ENCODE data around the gene CLDN20.
"Not testable (repeated sequence)": the region's sequence is repeated elsewhere in the genome, so short reads cannot be mapped to it uniquely, and the experiment has no call there.

CLDN20 gene, protein sequence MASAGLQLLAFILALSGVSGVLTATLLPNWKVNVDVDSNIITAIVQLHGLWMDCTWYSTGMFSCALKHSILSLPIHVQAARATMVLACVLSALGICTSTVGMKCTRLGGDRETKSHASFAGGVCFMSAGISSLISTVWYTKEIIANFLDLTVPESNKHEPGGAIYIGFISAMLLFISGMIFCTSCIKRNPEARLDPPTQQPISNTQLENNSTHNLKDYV

DNA sequence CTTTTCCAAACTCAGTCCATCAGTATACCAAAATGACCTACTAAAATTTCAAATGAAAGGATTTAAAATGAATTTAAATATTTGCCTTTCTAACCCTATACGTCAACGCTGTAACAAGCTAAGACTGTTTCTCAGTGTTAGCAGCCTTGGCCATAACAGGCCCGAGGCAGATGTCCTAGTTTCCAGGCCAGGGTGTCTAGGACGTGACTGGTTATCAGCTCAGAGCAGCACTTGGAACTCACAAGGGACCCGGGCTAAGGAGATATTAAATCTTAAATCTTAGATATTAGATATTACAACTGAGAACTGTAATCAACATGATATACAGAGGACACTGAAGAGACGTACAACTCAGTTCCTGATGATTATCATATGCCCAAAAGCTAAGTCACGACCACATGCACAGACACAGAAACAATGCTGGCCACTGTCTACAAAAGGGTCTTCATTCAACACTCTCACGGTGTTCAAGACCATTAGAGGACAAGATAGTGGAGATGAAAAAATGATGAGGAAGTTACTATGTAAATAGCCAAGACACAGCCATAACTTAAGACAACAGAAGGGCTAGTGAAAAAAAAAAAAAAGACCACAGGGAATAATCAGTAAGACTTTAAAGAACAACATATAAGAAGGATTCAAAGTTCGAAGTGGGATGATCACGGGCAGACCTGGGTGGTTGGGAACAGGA lies at the start of gene CLDN20:
TSS of gene CLDN20 (plus strand) at position 641 of the 691 bp plus-strand sequence. CDS start 11,707 bp downstream, outside the sequence.
- DNase-seq (ENCODE audit: low read depth, low spot score): no peak

DNA sequence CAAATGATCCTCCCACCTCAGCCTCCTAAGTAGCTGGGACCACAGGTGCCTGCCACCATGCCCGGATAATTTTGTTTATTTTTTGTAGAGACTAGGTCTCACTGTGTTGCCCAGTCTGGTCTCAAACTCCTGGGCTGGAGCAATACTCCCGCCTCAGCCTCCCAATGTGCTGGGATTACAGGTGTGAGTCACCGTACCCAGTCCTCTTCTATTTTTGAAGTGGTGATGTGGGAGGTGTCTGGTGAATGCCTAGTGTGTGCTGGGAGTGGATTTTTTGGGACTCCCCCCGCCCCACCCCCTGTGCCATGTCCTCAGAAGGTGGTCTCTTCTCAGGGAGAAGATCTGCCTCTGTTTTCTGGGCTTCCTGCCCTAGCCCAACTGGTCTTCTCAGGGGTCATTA lies 47.9 kb upstream of the CLDN20 start:
- no peak for DNase-seq (ENCODE audit: low read depth, low spot score)

DNA sequence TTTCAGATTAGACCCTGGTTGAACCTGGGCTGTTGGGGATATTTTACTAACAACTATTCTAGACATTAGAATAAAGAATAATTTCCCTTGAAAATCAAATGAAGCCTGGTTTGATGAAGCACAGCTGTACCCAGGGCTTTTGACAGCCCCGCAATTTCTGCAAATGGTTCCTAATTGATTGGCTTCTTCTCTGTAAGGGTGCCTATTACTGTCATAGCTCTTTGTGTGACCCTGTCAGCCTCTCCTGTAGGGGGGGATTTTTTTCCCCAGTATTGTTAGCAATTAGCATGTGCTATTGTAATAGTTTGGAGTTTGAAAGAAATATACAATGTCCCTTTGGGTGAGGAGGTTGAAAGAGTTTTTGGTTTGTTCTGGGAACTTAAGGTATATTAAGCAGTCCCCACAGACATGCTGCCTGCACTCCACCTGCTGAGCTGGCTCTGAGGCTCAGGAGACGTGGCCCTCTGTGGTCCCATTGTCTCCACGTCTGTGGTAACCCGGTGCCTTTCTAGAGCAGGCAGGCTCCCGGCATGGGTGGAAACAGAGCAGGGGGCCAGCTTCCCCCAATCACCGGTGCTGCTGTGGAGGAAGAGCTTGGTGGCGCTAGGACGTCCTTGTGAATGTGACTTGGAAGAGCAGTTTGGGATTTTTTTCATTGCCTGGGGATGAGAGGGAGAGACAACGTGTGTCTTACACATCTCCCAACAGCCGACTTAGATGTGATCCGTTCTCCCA lies 47.3 kb upstream of the CLDN20 start:
- no peak for DNase-seq (ENCODE audit: low read depth, low spot score)

DNA sequence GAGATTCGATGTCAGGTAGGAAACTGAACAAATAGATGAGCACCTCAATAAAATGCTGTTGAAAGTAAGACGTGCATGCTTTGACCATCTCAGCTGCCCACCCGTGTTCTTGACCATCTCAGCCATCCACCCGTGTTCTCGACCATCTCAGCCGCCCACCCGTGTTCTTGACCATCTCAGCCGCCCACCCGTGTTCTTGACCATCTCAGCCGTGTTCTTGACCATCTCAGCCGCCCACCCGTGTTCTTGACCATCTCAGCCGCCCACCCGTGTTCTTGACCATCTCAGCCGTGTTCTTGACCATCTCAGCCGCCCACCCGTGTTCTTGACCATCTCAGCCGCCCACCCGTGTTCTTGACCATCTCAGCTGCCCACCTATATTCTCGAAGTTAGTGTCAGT lies 45.1 kb upstream of the CLDN20 start:
- DNase-seq (ENCODE audit: low read depth, low spot score): not testable (repeated sequence)

DNA sequence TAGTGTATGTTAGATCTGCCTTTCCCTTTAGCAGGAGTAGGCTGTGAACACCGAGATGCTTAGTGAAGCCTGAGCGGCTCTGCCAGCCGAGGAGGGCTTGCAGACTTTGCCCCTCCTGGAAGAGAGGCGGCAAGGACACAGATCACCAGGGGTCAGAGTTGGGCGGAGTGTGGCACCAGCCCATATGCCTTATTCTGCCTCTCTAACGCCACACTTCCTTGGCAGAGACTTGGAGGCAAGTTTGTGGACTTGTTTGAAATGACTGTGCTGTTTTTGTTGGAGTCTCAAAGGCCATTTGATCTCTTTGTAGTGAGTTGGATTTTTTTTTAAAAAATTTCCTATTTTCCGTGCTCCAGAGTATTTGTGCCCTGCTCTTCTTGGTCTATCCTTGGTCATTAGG lies 44.5 kb upstream of the CLDN20 start:
- no peak for DNase-seq (ENCODE audit: low read depth, low spot score)

DNA sequence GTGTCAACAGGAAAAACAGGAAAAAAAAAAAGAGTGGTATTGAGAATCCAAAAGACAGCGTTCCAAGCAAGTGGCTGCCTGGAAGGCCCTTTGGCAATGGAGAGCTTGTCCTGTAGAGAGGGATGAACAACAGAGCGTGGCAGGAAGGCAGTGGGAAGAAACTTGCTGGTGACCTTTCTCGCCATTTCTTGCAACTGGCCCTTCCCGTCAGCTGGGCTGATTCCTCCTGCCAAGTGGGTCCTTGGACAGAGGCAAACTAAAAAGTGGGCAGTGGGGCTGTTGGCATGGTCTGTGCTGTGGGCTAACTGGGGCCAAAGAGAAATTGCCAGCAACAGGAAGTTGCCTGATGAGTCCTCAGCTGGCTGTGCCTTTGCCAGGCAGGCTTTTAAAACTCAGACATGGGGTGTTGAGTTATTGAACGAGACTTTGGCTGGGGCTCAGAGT lies 43.9 kb upstream of the CLDN20 start:
- no peak for DNase-seq (ENCODE audit: low read depth, low spot score)

DNA sequence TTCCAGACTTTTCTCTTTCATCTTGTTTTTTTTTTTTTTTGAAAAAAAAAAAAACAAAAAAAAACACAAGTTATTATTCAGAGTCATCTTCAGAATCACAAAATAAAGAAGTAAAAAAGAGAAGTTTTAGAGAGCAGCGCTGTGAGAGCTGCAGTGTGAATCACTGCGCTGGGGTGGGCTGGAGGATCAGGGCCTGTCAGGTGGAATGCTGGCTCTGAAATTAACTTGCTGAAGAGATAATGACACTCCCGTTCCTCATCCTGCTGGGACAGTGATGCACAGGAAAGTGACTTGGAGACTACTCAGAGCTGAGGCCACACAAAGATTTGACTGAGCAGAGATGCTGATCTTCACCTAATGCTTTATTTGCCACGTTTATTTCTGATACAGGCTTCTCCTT lies 42.7 kb upstream of the CLDN20 start:
- no peak for DNase-seq (ENCODE audit: low read depth, low spot score)

DNA sequence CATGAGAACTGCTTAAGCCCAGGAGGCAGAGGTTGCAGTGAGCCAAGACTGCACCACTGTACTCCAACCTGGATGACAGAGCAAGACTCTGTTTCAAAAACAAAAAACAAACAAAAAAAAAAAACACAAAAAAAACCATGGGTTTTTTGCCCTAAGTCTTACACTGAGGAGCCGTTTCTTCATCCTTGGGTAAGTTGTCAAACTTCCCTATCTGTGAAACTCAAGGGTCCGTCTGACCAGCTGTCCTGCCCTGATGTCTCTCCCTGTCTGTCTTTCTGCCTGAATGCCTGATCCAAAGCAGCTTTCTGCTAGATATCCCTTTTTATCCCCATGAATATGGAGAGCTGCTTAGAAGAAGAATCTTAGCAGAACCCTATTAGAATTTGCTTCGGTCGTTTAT lies 41.3 kb upstream of the CLDN20 start:
- no peak for DNase-seq (ENCODE audit: low read depth, low spot score)

DNA sequence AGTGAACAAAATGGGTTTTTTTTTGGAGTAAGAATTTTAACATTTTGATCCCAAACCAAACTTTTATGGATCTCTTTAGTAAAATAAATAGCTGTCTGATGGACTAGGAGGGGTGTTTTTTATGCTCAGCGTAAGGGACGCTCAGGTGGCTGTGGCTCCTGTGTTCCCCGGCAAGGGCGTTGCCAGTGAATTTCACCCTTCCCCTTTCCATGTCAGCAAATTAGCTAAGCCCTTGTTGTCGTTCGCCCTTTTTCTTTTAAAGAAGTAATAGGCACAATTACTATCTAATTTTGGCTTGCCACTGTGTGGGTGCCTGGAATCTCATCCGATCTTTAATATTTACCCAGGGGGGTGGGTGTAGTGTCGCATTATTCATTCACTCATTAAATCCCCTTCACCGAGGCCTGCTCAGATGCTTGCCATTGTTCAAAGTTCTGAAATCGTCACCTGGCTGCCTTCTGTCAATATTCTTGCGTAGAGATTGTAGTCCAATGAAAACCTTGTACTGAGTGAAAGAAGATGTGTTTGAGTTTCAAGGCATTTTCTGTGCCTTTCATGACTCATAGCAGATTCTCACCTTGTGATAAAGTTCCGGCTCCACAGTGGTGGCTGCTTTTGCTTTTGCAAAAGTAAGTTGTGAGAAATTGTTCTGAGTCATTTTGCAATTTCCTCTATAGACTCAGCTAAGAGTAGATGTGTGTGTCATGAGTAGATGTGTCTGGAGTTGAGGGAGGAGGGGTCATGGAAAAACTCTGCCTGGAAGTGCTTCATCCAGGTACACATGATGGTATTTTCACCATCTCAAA lies 40.0 kb upstream of the CLDN20 start:
- peak; percentile 31 for DNase-seq (ENCODE audit: low read depth, low spot score)

DNA sequence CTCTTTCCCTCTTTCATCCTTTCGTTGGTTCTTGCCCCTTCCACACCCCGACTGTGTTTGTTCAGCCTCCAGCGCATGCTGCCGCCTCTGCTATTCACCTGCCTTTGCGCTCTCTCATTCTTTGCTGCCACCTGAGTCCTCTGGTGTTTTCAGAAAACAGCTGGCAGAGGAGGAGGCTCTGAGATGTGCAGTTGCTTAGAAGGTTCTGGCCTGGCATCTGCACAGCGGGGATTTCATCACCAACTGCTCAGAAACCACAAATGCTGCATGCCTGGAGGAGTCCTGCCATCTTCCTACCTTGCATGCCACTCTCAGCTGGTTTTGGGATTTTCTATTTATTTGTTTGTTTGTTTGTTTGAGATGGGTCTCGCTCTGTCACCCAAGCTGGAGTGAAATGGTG lies 39.2 kb upstream of the CLDN20 start:
- no peak for DNase-seq (ENCODE audit: low read depth, low spot score)

DNA sequence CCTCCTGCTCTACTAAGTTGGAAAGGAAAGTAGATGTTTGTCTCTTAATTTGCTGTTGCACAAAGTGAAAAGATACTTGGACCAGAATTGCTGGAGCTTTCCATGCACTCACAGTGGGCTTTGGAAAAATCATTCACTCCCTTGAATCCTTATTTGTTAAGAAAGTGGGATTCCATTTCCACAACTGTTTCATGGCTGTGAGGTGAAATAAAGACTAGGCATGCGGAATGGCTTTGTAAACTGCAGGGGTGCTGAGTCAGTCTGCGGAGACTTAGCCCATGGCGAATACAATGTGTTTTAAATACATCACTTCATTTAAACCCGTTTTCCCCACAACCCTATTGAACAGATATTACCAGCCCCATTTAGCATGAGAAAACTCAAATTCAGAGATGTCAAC lies 36.8 kb upstream of the CLDN20 start:
- no peak for DNase-seq (ENCODE audit: low read depth, low spot score)

DNA sequence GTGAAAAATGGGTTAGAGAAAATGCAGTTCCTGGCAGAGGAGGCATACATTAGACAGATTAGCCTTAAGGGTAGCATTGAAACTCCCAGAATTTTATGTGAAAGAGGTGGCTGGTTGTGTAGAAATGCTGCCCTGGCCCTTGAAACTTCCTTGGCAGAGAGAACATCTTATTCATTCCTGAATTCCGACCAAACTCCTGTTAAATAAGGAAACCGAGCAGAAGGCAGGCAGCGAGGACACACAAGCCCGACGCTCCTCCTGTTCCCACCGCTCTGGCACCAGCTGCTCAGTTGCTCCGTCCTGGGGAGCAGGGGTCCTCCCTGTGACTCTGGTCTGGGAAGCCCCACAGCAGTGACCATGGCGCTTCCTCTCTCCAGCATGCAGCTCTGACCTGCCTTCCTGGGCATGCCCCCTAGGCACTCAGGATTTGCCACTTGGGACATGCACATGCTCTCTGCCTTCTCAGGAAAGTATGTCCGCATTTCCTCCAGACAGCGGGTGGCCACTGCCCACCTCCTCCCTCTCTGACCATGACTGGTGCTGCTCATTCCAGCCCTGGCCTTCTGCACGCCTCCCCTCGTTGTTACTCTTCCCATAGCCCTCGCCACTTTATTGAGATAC lies 35.2 kb upstream of the CLDN20 start:
- DNase-seq (ENCODE audit: low read depth, low spot score): no peak

DNA sequence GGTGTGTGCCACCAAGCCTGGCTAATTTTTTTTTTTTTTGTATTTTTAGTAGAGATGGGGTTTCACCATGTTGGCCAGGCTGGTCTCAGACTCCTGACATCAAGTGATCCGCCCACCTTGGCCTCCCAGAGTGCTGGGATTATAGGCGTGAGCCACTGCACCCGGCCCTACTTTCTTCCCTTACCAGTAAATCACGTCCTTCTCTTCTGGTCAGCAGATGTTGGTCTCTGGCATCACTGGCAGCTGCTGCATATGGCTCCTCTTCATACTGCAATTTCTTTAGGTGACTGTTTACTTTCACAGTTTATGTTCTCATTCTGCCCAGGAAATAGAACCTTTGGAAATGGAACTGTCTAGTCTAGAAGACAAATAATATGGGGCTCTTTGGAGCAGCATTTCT lies 32.8 kb upstream of the CLDN20 start:
- not testable (repeated sequence) for DNase-seq (ENCODE audit: low read depth, low spot score)

DNA sequence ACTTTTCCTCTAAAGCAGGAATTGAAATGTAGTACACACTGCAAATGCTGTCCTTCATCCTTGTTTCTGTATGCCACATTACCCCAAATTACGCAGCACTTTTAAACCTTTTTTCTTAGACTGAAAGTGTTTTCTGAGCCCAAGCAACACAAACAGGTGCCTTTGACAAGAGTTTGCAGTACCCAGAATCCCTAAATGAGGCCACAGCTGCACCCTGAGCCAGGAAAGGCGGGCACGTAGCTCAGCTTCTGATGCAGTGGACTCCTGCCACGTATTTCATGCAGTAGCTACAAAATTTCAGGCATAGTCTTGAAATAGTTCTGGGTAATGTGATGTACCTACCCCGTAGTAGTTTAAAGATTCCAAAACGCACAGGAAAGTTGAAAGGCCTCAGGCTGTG lies 31.0 kb upstream of the CLDN20 start:
- no peak for DNase-seq (ENCODE audit: low read depth, low spot score)

DNA sequence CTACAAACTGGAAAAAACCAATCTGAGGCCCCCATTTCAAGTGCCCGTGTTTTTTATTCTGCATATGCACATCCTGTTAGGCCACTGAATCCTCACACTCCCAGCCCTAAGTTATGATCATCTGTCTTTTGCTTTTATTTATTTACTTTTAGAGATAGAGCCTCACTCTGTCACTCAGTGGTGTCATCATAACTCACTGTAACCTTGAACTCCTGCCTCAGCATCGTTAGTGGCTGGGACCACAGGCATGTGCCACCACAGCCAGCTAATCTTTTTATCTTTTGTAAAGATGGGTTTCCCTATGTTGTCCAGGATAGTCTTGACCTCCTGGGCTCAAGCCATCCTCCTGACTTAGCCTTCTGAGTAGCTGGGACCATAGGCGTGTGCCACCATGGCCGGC lies 29.6 kb upstream of the CLDN20 start:
- no peak for DNase-seq (ENCODE audit: low read depth, low spot score)

DNA sequence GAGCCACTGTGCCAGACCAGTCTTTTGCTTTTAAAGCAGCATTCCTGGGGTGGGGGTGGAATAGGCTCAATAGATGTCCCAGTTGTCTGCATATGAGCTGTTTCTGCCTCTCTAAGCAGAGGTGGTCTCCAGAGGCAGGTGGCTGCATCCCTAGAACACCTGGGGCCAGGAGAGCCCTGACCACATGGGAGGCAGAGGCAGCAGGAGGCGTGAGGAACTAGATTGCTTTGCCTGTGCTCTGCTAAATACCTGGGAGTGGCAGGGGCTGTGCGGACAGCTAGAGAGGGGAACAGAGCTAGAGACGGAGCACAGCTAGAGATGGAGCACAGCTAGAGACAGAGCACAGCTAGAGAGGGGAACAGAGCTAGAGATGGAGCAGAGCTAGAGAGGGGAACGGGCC lies 29.1 kb upstream of the CLDN20 start:
- no peak for DNase-seq (ENCODE audit: low read depth, low spot score)

DNA sequence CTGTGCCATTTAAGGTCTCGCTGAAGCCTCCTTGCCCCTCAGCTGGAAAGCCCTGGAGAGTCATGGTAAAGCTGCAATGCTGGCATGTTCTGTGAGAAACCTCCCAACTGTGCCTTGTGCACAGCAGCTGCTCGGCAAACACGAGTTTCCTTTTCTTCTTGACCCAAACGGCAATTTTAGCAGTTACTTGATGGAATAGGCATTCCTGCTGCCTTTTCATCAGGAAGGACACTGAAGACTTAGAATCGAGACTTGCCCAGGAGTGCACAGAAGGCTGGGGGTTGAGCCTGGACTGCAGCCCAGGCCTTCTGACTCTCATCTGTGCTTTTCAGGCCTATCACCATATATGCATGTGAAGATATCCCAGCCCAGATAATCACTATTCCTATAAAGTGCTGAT lies 28.7 kb upstream of the CLDN20 start:
- DNase-seq (ENCODE audit: low read depth, low spot score): no peak

DNA sequence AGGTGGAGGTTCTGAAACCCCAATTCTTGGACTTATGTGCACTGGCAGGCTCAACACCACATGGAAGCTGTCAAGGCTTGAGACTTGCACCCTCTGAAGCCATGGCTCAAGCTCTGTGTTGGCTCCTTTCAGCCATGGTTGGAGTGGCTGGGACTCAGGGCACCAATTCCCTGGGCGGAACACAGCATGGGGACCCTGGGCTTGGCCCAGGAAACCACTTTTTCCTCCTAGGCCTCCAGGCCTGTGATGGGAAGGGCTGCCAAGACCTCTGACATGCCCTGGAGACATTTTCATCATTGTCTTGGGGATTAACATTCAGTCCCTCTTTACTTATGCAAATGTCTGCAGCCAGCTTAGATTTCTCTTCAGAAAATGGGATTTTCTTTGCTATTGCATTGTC lies 26.2 kb upstream of the CLDN20 start:
- no peak for DNase-seq (ENCODE audit: low read depth, low spot score)

DNA sequence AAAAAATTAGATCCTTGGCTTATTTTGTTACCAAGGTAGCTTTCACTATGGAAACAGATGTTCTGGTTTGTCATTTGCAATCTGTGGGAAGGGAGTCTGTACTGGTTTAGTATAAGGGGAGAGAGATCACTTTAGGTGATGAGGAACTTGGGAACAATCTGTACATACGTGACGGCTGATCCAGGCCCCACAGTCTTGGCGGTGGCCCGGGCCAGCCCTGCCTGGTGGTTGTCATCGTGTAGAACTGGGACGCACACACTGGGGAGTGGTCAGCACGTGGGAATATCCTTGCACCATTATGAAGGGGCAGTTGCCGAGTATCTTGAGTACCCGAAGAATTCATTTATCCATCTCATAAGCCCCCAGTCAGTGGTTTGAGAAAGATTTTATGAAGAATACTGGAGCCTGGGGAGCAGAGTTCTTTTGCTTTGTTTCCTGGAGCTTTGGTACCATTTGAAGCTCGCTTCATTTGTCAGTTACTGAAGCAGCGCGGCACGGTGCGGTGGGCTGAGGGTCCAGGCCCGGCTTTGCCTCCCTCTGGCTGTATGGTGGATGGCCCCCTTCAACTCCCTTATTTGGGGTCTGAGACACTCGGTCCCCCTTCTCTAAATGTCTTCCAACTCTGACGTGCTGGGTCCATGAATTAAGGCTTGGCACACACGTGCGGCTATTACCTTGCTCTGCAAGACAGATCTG lies 22.8 kb upstream of the CLDN20 start:
- DNase-seq (ENCODE audit: low read depth, low spot score): no peak

DNA sequence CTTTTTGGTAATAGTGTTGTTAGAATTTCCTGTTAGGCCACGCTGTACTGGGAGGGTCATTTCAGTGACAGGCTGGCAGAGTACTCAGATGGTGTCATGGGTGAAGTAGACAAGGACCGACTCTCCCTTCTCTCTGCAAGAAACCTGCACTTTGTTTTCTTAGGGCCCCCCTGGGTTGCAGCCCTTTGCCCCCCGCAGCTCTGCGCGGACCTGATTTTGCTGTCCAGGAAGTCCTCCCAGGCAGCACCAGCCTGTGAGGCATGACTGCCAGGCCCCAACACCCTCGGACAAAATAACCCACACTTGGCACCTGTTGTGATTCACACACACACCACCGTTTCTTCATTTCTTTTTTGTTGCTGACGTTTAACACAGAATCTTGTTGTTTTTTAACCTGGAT lies 21.8 kb upstream of the CLDN20 start:
- DNase-seq (ENCODE audit: low read depth, low spot score): no peak

DNA sequence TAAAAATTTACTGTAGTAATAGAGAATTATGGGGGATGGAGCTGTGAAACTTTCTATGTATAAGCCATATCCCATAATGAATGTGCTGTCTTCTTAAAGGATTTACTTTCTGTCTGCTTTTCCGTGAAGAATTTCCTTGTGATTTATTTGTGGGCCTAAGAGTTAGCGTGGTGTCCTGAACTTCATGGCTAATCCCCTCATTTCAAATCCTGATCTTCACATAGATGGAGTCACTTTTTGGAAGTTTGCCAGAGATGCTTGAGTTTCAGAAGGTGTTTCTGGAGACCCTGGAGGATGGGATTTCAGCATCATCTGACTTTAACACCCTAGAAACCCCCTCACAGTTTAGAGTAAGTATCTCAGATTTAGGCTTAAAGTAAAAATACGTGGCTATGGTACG lies 19.4 kb upstream of the CLDN20 start:
- no peak for DNase-seq (ENCODE audit: low read depth, low spot score)
